Lower lobe of right lung (tissue), 2 donors: Measurements from ENCODE around the gene FAM89B. TPM values are rescaled to one million over a fixed set of nuclear protein-coding genes. Genes with fewer than 3 reads are reported as not detected.

Experiments
- ATAC-seq, 2 donors: fragments of 200-7000 bp; cut with Tn5 transposase; one replicate each; pipeline ENCODE4 v1.9.1; 2020 to 2022; ENCODE audit warnings: mild to moderate bottlenecking in 2 of 2, moderate library complexity in 2 of 2
- DNase-seq: peaks from one replicate; pipeline ENCODE4 v3.0.0-alpha.2; 2020
- H3K27ac ChIP-seq: fragments of 200-600 bp; one replicate; pipeline ENCODE4 v1.8.0; 2022
- H3K27me3 ChIP-seq: fragments of 200-600 bp; one replicate; pipeline ENCODE4 v1.8.0; 2022; ENCODE audit warnings: low read depth
- H3K36me3 ChIP-seq: fragments of 200-600 bp; one replicate; pipeline ENCODE4 v1.8.0; 2022; ENCODE audit warnings: mild to moderate bottlenecking
- H3K4me1 ChIP-seq: fragments of 200-600 bp; one replicate; pipeline ENCODE4 v1.8.0; 2022
- H3K4me3 ChIP-seq: fragments of 200-600 bp; one replicate; pipeline ENCODE4 v1.8.0; 2022; ENCODE audit warnings: mild to moderate bottlenecking
- H3K9me3 ChIP-seq: fragments of 200-600 bp; one replicate; pipeline ENCODE4 v1.8.0; 2022
- intact Hi-C: fragments of 100-400 bp; cut with DNase I; formaldehyde crosslinking; loops from one replicate; pipeline ENCODE4 v1.11.0; 2022
- total RNA-seq: library from RNA; stranded (reverse); fragmentation: NEBNext Ultra II Directional; extraction: Animal tissue kit (Norgen Biotek cat#: 25700); gene quantifications from one replicate; pipeline ENCODE4 v1.2.1, GENCODE V29; 2021
- TF ChIP-seq, protein P1 (sequence below): fragments of 200-600 bp; IDR thresholded peaks from one replicate; pipeline ENCODE4 v1.8.0; 2022; ENCODE audit warnings: antibody characterized with exemption, mild to moderate bottlenecking
- donor health status: DM: no; HTN: yes; CAD: no; lungs with severe emphysema.

FAM89B gene
- total RNA-seq, 1 donor from 2014 or later: 48.6 TPM

DNA sequence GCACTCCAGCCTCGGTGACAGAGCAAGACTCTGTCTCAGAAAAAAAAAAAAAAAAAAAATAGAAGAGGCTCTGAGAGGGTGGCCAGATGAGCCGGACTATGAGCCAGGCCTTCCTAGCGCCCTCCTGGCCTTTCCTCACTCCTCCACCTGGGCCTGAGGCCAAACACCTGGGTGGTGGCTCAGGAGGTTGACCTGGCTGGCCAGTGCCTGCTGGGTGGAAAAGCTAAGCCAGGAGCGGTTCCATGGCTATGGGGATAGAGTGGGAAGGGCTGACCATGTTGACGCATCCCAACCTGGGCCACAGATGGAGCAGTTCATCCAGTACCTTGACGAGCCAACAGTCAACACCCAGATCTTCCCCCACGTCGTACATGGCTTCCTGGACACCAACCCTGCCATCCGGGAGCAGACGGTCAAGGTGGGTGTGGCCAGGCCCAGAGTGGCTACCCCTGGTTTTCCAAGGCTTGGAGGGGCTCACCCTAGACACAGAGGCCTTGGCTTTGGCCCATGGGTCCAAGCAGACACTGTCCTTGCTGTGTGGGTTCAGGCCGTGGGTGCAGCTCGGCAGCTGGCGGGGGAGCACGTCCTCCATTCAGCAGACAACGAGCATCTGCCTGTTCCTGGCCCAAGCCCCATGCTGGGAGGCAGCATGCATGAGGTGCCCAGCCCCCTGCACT, 39.8 kb upstream of the FAM89B start:
- TF ChIP-seq, protein P1, sequence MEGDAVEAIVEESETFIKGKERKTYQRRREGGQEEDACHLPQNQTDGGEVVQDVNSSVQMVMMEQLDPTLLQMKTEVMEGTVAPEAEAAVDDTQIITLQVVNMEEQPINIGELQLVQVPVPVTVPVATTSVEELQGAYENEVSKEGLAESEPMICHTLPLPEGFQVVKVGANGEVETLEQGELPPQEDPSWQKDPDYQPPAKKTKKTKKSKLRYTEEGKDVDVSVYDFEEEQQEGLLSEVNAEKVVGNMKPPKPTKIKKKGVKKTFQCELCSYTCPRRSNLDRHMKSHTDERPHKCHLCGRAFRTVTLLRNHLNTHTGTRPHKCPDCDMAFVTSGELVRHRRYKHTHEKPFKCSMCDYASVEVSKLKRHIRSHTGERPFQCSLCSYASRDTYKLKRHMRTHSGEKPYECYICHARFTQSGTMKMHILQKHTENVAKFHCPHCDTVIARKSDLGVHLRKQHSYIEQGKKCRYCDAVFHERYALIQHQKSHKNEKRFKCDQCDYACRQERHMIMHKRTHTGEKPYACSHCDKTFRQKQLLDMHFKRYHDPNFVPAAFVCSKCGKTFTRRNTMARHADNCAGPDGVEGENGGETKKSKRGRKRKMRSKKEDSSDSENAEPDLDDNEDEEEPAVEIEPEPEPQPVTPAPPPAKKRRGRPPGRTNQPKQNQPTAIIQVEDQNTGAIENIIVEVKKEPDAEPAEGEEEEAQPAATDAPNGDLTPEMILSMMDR: no peak
- intact Hi-C loops: no loop called here
- ATAC-seq (no peak), DNase-seq (no peak)
- no peak overlapping the region for H3K27ac ChIP-seq
- no peak overlapping the region for H3K4me3 ChIP-seq
- H3K9me3 ChIP-seq: no peaks in the 10 kb centered on the region
- H3K4me1 ChIP-seq: no peaks in the 10 kb centered on the region
- no peaks in the 10 kb centered on the region for H3K27me3 ChIP-seq
- peaks cover 95% of the 10 kb centered on the region for H3K36me3 ChIP-seq

- Histone ChIP-seq H3K4me3 (no peak overlapping the region), H3K9me3 (no peaks in the 10 kb centered on the region), H3K4me1 (peaks cover 9% of the 10 kb centered on the region), H3K36me3 (peaks cover 86% of the 10 kb centered on the region), H3K27ac (no peak overlapping the region), H3K27me3 (no peaks in the 10 kb centered on the region)
- no peak for ATAC-seq
- no peak for DNase-seq
- intact Hi-C loops: no loop called here
- TF ChIP-seq, protein P1: no peak
These were observed 37.2 kb upstream of the FAM89B start for GRCh38 chr11:65535102-65535501.

- DNase-seq: no peak
- no peak overlapping the region for H3K4me3 ChIP-seq
- H3K36me3 ChIP-seq: peaks cover 71% of the 10 kb centered on the region
- intact Hi-C loops: no loop called here
- ATAC-seq: no peak
- TF ChIP-seq, protein P1: no peak
- H3K9me3 ChIP-seq: no peaks in the 10 kb centered on the region
- H3K4me1 ChIP-seq: peaks cover 20% of the 10 kb centered on the region
- H3K27me3 ChIP-seq: no peaks in the 10 kb centered on the region
- H3K27ac ChIP-seq: no peak overlapping the region
These were observed 35.7 kb upstream of the FAM89B start for GRCh38 chr11:65536412-65537295.

- H3K27me3 ChIP-seq: no peaks in the 10 kb centered on the region
- peaks cover 65% of the 10 kb centered on the region for H3K36me3 ChIP-seq
- intact Hi-C loops: no loop called here
- no peaks in the 10 kb centered on the region for H3K9me3 ChIP-seq
- no peak overlapping the region for H3K4me3 ChIP-seq
- TF ChIP-seq, protein P1: no peak
- no peak overlapping the region for H3K27ac ChIP-seq
- DNase-seq (no peak), ATAC-seq (no peak)
- H3K4me1 ChIP-seq: peaks cover 26% of the 10 kb centered on the region
These were observed 35.1 kb upstream of the FAM89B start for GRCh38 chr11:65537296-65537597.

DNA sequence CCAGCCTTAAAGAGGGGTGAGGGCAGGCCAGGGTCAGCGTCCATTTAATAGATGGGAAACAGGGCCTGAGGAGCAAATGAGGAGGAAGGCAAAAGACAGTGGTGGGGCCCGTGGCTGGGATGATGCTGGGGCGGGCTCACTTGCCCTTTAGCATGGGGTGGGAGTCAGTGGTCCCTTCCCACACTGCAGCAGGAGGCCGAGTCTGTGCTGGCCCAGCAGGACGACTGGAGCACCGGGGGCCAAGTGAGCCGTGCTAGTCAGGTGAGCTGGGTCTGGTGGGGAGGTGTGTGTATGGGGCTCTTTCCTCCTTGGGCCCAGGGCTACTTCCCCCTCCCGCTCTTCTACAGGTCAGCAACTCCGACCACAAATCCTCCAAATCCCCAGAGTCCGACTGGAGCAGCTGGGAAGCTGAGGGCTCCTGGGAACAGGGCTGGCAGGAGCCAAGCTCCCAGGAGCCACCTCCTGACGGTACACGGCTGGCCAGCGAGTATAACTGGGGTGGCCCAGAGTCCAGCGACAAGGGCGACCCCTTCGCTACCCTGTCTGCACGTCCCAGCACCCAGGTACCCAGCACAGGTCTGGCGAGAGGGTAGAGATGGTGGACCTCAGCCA, 34.6 kb upstream of the FAM89B start:
- peaks cover 60% of the 10 kb centered on the region for H3K36me3 ChIP-seq
- H3K9me3 ChIP-seq: no peaks in the 10 kb centered on the region
- H3K4me3 ChIP-seq: no peak overlapping the region
- TF ChIP-seq, protein P1: no peak
- intact Hi-C loops: no loop called here
- no peak overlapping the region for H3K27ac ChIP-seq
- H3K4me1 ChIP-seq: peaks cover 29% of the 10 kb centered on the region
- no peaks in the 10 kb centered on the region for H3K27me3 ChIP-seq
- ATAC-seq (no peak), DNase-seq (no peak)
